ENCODE data around the gene VGLL4. TPM values are rescaled to one million over a fixed set of nuclear protein-coding genes. Genes with fewer than 3 reads are reported as not detected.

VGLL4 gene
- total RNA-seq, 2 experiments from 2014 or later = 54.4 to 60.2 TPM

GRCh38 chr3:11661052-11661656, 17.4 kb upstream of the VGLL4 start:
- ChIA-PET CTCF (interaction anchor here (0.6 kb wide), 1 partner anchor 462 kb away, joined by 3 read pairs; no protein-coding TSS in a partner anchor), POLR2A (no interaction called here)
- H3K27me3 Mint-ChIP-seq = no peaks in the 10 kb centered on the region
- no peak for DNase-seq
- TF ChIP-seq CTCF (IDR thresholded peaks at IDR 0.05) = no peak
- no peak overlapping the region for H3K27ac Mint-ChIP-seq
- intact Hi-C loops (cut with micrococcal nuclease) = no loop called here
- no peak overlapping the region for H3K4me3 Mint-ChIP-seq
- H3K9me3 Mint-ChIP-seq = peaks cover 4% of the 10 kb centered on the region
- peaks cover 3% of the 10 kb centered on the region for H3K36me3 Mint-ChIP-seq (ENCODE audit: low read depth)
- H3K4me1 Mint-ChIP-seq (ENCODE audit: low read depth) = no peaks in the 10 kb centered on the region
- ATAC-seq = no peak

- Mint-ChIP-seq H3K9me3 (peaks cover 4% of the 10 kb centered on the region), H3K4me3 (no peak overlapping the region), H3K36me3 (ENCODE audit: low read depth) (peaks cover 3% of the 10 kb centered on the region), H3K27ac (no peak overlapping the region), H3K27me3 (no peaks in the 10 kb centered on the region), H3K4me1 (ENCODE audit: low read depth) (peaks cover 7% of the 10 kb centered on the region)
- ChIA-PET POLR2A (no interaction called here), CTCF (no interaction called here)
- TF ChIP-seq CTCF (IDR thresholded peaks at IDR 0.05) = no peak
- DNase-seq (no peak), ATAC-seq (no peak)
- intact Hi-C loops (cut with micrococcal nuclease) = no loop called here
Measured at GRCh38 chr3:11660242-11660641, 16.5 kb upstream of the VGLL4 start.

GRCh38 chr3:11658180-11658579, 14.5 kb upstream of the VGLL4 start:
- no peak for TF ChIP-seq CTCF (IDR thresholded peaks at IDR 0.05)
- intact Hi-C loops (cut with micrococcal nuclease) = loop anchor here (10.0 kb wide), 1 partner anchor 147 kb away; no protein-coding TSS in a partner anchor
- H3K4me3 Mint-ChIP-seq = no peak overlapping the region
- H3K9me3 Mint-ChIP-seq = peaks cover 4% of the 10 kb centered on the region
- ATAC-seq = no peak
- peaks cover 11% of the 10 kb centered on the region for H3K4me1 Mint-ChIP-seq (ENCODE audit: low read depth)
- no peak overlapping the region for H3K27ac Mint-ChIP-seq
- peaks cover 3% of the 10 kb centered on the region for H3K36me3 Mint-ChIP-seq (ENCODE audit: low read depth)
- CTCF ChIA-PET = interaction anchor here (1.8 to 2.8 kb wide), 2 partner anchors 146 to 278 kb away, joined by 6 to 8 read pairs; no protein-coding TSS in a partner anchor
- POLR2A ChIA-PET = no interaction called here
- H3K27me3 Mint-ChIP-seq = no peaks in the 10 kb centered on the region
- no peak for DNase-seq

- H3K27me3 Mint-ChIP-seq = no peaks in the 10 kb centered on the region
- DNase-seq (peak; percentile 68), ATAC-seq (peak; percentile 96)
- H3K9me3 Mint-ChIP-seq = no peaks in the 10 kb centered on the region
- no peak overlapping the region for H3K4me3 Mint-ChIP-seq
- ChIA-PET POLR2A (interaction anchor here (0.9 to 1.1 kb wide), 2 partner anchors 10 to 19 kb away, joined by 3 read pairs; no protein-coding TSS in a partner anchor), CTCF (interaction anchor here (0.9 to 2.8 kb wide), 4 partner anchors 150 to 334 kb away, joined by 3 to 8 read pairs (median 3); no protein-coding TSS in a partner anchor)
- H3K36me3 Mint-ChIP-seq (ENCODE audit: low read depth) = no peaks in the 10 kb centered on the region
- peak overlapping the region; percentile 65 for H3K27ac Mint-ChIP-seq
- peaks cover 16% of the 10 kb centered on the region for H3K4me1 Mint-ChIP-seq (ENCODE audit: low read depth)
- intact Hi-C loops (cut with micrococcal nuclease) = loop anchor here (10.0 kb wide), 1 partner anchor 149 kb away; no protein-coding TSS in a partner anchor
- TF ChIP-seq CTCF (IDR thresholded peaks at IDR 0.05) = peak; percentile 33
Measured at GRCh38 chr3:11655196-11655928, 11.6 kb upstream of the VGLL4 start.

- ChIA-PET POLR2A (no interaction called here), CTCF (interaction anchor here (1.1 to 1.3 kb wide), 2 partner anchors 275 to 499 kb away, joined by 3 to 4 read pairs; no protein-coding TSS in a partner anchor)
- H3K27me3 Mint-ChIP-seq = no peaks in the 10 kb centered on the region
- no peak overlapping the region for H3K27ac Mint-ChIP-seq
- H3K9me3 Mint-ChIP-seq = no peaks in the 10 kb centered on the region
- intact Hi-C loops (cut with micrococcal nuclease) = loop anchor here (5.0 to 10.0 kb wide), 2 partner anchors 151 to 277 kb away; no protein-coding TSS in a partner anchor
- H3K36me3 Mint-ChIP-seq (ENCODE audit: low read depth) = no peaks in the 10 kb centered on the region
- peaks cover 19% of the 10 kb centered on the region for H3K4me1 Mint-ChIP-seq (ENCODE audit: low read depth)
- no peak for TF ChIP-seq CTCF (IDR thresholded peaks at IDR 0.05)
- H3K4me3 Mint-ChIP-seq = no peak overlapping the region
- ATAC-seq (no peak), DNase-seq (no peak)
Measured at GRCh38 chr3:11654166-11654565, 10.5 kb upstream of the VGLL4 start.

Data from activated CD8-positive, alpha-beta T cell treated with anti-CD3 and anti-CD28 coated beads for 36 hours (primary cell).